ENCODE measurements around the gene CD55.

CD55 gene

DNA sequence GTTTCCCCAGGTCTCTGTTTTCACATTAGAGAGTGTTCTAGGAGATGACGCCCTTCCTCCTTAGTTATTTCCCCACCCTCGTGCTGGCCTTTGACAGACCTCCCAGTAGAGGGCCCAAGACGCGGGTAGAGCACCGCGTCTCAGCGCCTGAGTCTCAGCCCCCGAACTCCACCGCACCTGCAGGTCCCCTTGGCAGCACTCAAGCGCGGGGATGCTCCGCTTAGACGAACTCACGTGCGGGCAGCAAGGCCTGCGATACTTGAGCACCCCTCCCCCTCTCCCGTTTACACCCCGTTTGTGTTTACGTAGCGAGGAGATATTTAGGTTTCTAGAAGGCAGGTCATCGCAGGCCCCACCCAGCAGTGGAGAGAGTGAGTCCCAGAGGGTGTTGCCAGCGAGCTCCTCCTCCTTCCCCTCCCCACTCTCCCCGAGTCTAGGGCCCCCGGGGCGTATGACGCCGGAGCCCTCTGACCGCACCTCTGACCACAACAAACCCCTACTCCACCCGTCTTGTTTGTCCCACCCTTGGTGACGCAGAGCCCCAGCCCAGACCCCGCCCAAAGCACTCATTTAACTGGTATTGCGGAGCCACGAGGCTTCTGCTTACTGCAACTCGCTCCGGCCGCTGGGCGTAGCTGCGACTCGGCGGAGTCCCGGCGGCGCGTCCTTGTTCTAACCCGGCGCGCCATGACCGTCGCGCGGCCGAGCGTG is at the start of gene CD55:
Gene CD55 (plus strand): TSS at position 600 of the 711 bp plus-strand sequence. CDS start 88 bp downstream, at position 688.
- DNase-seq (ENCODE audit: low read depth): peak; percentile 99

GRCh38 chr1:207274882-207275281 is 46.6 kb upstream of the CD55 start:
- no peak for DNase-seq (ENCODE audit: low read depth)

- no peak for DNase-seq (ENCODE audit: low read depth)
These were observed 45.0 kb upstream of the CD55 start for GRCh38 chr1:207276465-207276864.

DNA sequence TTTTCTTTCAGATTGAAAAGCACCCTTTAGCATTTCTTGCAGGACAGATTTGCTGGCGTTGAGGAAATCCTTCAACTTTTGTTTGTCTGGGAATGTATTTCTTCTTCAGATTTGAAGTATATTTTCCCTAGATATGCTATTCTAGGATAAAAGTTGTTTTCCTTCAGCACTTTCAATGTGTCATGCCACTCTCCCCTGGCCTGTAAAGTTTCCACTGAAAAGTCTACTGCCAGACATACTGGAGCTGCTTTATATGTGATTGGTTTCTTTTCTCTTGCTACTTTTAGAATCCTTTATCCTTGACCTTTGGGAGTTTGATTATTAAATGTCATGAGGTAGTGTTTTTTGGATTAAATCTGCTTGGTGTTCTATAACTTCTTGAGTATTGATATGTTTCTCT is 44.2 kb upstream of the CD55 start:
- DNase-seq (ENCODE audit: low read depth): no peak

GRCh38 chr1:207279652-207280051 is 41.8 kb upstream of the CD55 start:
- no peak for DNase-seq (ENCODE audit: low read depth)

GRCh38 chr1:207280706-207281105 is 40.8 kb upstream of the CD55 start:
- DNase-seq (ENCODE audit: low read depth): no peak

- DNase-seq (ENCODE audit: low read depth): peak; percentile 77
These were observed 39.4 kb upstream of the CD55 start for GRCh38 chr1:207282058-207282457.

GRCh38 chr1:207282496-207283380 is 38.7 kb upstream of the CD55 start:
- DNase-seq (ENCODE audit: low read depth): peak; percentile 36

- no peak for DNase-seq (ENCODE audit: low read depth)
These were observed 38.1 kb upstream of the CD55 start for GRCh38 chr1:207283421-207283820.

GRCh38 chr1:207284209-207284897 is 37.1 kb upstream of the CD55 start:
- DNase-seq (ENCODE audit: low read depth): no peak

DNA sequence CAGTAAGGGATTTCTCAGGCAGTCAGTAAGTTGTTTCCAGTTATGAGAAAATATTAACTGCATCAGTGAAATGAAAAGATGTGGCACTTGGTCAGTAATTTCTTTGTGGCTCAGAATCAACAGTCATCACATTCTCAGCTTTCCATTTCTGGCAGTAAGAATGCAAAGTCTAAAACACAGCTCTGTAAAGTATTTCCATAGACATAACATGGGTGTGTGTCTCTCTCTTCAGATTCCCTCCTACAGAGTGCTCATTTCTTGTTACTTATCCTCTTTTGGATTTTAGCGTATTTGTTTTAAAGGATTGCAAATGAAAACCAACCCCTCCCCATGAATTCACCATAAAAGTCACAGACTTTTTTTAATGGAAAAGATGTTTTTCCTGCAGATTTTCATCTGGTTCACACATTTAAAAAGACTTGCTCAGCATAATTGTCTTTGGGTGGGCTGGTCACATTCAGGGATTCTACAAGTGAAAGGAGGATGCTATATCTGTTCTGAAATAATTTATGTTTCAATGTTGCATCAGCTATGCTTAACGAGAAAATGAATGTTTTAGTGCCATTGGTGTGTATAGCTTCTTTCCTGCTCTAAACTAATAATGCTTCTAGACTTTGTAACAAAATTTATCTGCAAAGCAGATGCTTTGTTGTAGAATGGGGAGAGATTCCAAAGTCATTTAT is 34.6 kb upstream of the CD55 start:
- no peak for DNase-seq (ENCODE audit: low read depth)

DNA sequence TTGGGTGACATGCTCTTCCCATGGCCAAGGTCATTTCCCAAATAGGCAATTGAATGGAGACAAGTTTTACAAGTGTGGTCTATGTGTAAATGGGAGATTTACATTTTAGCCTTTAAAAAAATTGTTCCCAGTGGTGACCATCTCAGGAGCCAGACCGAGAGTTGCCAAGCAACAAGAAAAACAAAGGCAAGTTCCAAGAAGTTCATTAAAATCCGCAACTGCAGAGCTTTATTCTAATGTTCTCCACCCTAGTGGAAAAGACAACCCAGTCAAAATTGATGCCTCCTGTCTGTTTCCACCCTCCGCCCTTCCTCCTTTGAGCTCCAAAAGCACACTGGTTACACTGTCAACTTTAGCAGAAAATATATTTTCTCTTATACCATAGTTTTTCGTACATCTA is 33.2 kb upstream of the CD55 start:
- DNase-seq (ENCODE audit: low read depth): no peak

DNA sequence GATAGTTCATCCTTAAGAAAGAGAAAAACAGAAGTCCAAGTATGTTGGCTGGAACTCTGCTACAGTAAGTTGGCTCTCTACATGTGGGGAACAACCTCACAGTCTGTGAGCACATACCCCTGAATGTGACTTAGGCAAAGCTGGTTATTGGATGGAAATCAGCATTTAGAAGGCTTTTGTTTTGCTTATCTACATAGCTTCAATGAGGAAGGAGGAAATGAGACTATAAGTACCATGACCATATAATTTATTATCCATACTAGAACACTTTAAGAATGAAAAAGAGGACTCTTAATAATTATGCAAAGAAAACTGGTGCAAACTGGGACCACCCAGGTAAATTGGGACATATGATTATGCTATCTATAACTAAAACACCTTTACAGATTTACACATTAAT is 31.7 kb upstream of the CD55 start:
- no peak for DNase-seq (ENCODE audit: low read depth)

DNA sequence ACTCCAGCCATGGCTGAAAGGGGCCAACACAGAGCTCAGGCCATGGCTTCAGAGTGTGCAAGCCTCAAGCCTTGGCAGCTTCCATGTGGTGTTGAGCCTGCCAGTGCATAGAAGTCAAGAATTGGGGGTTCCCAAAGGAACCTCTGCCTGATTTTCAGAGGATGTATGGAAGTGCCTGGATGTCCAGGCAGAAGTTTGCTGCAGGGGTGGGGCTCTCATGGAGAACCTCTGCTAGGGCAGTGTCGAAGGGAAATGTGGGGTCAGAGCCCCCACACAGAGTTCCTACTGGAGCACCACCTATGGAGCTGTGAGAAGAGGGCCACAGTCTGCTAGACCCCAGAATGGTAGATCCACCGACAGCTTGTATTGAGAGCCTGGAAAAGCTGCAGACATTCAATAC is 29.8 kb upstream of the CD55 start:
- DNase-seq (ENCODE audit: low read depth): no peak

GRCh38 chr1:207298186-207298585 is 23.3 kb upstream of the CD55 start:
- DNase-seq (ENCODE audit: low read depth): no peak

GRCh38 chr1:207298636-207299398 is 22.7 kb upstream of the CD55 start:
- peak; percentile 54 for DNase-seq (ENCODE audit: low read depth)

DNA sequence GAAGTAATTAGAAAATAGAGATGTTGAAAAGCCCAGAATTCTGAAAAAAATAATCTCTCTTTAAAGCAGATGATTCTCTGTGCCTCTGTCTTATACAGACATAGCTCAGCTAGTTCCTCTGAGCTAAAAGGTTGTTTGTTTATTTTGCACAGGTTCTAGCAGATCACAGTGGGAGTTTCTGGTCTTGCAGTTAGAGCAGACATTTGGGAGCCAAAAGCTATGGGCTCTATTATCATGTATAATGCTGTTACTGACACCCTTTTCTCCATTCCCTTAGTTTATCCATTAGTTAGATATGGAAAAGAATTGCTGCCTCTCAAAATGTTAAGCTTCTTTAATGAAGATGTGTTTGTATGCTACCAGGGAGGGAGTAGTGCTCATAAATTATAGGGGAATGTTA is 20.5 kb upstream of the CD55 start:
- DNase-seq (ENCODE audit: low read depth): no peak

- DNase-seq (ENCODE audit: low read depth): peak; percentile 49
These were observed 18.7 kb upstream of the CD55 start for GRCh38 chr1:207302618-207303393.

GRCh38 chr1:207304710-207305488 is 16.6 kb upstream of the CD55 start:
- peak; percentile 34 for DNase-seq (ENCODE audit: low read depth)

DNA sequence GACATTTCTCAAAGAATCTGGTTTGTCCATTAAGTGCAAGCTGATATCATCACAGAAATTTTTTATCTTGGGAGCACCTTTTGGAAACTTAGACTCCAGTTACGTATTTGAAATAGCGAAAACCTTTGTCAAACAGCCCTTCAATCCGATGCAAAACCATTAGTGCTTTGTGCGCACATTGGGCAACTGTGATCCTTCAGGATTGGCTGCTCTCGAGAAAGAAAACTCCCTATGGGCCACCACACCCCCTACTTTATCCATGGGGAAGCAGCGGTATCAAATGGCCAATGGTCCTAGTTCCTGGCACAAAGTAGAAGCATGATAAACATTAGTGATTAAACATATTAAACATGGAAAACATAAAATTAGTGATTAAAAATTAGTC is 16.0 kb upstream of the CD55 start:
- no peak for DNase-seq (ENCODE audit: low read depth)

Data from amniotic epithelial cell (primary cell).